GM18873 (cell line): Measurements from ENCODE around the gene SDK2.

Experiments
- ATAC-seq: cut with Tn5 transposase; IDR thresholded peaks from one replicate; pipeline ENCODE4 v1.9.1; 2021; ENCODE audit warnings: mild to moderate bottlenecking, moderate library complexity, moderate number of reproducible peaks; ENCODE audit not compliant: unreplicated experiment, low FRiP score

The SDK2 gene

DNA sequence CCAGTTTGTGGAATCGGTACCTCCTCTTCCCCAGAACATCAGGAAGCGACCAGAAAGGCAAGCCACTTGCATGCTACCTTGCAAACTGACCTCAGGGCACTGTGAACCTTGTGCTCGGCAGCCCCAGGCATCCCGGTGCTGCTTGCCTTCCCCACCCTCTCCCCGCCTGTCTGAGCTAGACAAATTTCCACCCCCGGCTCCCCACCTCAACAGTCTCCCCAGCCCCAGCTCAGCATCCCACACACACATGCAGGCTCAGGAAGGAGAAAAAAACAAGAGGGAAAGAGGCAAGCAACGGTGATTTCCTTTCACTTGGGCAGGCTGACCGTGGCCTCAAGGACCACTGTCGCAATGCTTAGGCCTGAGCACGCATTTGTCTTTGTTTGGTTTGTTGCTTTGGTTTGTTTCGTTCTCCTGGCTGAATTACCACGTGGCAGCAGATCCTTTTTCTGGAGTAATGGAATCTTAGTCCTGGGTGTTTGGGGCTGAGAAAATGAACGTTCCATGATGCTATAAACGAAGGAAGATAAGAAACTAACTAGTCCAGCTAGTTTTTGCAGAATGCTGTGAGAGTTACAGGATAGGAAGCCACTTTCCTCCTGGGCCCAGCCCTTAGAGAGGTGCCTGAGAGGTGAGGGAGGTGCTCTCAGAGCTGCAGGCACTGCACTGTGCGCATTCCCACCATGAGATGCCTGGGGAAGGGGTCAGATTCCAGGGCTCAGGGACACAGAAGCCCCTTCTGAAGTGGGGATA lies 27.9 kb downstream of the SDK2 start:
- no peak for ATAC-seq

DNA sequence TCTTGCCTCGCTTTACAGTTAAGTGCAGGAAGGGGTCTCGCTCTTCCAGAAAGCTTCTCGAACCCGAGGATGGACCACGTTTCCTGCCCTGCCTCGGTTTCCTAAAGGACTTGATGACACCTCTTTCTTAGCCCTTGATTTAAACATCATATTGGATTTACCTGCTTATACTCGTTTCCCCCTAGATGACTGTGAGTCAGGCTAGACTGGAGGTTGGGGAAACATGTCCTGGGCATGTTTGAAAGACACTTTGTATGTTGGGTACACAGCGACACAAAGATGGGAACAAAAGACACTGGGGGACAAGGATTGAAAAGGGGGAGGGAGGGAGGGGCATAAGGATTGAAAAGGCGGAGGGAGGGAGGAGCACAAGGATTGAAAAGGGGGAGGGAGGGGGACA lies 30.0 kb downstream of the SDK2 start:
- ATAC-seq: no peak

DNA sequence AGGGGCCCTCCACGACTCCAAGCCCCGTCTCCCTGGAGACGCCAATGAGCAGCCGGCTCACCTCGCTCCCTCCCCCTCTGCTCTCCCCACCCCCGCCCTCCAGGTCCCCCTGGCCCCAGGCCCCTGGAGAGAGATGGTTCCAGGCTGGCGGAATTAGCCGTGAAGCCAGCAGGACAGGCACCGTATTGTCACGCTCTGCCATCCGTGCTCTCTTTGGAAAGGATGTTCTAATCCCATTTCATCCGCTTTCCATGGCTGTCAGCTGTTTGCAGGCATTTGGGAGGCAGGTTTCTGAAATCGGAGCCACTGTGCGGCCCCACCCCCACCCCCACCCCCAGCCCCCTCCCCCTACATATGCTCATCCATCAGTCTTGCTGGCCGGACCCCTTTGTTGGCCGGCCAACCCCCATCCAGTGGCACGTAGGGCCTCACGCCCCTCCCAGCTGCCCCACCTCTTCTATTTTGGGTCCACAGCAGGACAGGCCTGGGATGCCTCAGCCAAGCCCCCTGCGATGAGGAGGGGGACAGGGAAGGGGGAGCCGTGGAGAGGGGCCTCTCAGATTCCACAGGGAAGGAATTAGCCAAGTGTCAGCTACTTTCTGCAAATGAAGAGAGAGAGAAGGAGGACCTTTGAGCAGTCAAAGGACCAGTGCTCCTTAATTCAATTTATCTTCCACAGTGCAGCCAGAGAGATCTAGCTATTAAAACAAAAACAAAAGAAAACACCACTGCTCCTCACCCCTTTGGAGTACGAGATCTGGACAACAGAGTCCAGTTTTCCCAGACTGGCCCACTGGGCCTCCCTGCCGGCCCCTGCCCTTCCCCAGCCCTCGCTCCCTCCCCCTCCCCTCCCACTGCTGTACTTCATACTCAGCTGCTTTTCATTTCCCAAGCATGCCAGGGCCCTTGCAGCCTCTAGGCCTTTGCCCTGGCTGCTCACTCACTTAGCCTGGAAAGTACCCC lies 30.7 kb downstream of the SDK2 start:
- no peak for ATAC-seq

DNA sequence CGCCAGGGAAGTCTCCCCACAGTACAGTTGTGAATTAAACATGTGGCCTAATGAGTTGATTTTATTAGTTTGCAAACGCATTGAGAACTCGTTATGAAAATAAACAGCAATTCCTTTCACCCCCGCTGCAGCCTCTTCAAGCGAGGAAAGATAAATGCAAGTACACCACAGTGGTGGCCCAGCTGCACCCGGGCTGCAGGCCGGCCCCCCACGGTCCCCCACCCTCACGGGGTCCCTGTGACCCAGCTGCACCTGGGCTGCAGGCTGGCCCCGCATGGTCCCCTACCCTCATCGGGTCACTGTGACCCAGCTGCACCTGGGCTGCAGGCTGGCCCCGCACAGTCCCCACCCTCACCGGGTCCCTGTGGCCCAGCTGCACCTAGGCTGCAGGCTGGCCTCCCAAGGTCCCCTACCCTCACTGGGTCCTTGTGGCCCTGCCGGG lies 32.2 kb downstream of the SDK2 start:
- ATAC-seq: no peak

DNA sequence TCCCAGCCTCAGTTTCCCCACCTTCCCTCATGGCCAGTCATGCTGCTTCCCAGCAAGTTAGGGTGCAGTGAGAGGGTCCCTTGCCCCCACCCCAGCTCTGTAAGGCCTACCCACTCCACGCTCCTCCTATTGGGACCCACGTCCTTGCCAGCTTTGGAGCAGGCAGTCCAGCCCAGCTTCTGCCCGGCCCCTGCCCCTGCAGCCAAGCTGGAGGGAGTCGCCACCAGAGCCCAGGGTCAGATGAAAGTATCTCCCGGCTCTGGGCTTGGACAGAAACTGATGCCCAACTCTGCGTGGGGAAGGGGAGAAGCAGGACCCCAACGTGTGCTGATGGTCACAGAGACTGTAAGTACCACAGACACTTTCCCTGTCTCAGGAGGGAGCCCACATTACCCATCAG lies 32.6 kb downstream of the SDK2 start:
- no peak for ATAC-seq

DNA sequence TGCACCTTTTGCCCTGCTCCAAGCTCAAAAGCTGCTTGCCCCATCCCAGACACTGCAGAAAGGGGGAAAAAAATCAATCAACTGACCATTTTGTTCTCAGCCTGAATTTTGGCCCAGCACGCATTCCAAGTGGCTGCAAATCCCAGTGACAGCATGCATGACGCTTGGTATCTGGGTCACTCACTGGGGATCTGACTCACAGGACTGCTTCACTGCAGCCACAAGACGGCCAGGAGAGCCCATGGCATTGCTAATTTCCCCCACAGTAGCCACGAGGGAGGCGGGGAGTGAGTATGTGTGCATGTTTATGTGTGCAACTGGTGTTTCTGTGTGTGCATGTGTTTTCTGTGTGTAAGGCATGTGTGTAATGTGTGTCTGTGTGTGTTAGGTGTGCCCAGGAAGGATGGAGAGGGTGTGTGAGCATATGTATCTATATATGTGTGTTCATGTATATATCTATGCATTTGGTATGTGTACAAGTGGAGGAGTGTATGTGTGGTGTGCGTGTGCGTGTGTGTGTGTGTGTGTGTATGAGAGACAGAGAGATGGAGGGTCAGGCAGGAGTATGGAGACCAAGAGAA lies 33.8 kb downstream of the SDK2 start:
- no peak for ATAC-seq

DNA sequence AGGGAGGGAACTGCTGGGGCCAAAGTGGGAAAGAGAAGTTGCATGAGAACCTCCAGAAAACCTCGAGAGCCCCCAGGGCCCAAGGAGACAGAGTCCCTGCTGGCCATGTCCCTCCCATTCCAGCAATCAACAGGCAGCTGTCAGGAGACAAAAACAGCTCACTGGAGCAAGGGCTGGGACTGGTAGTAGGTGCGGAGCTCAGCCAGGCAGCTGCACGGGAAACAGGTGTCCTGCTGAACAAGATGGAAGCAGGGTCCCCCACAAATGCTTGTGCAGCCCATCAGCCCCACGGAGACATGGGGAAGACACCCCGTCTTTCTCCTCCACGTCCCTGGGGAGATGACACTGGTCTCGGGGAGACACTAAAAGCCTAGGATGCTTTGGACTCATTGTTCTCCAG lies 34.5 kb downstream of the SDK2 start:
- no peak for ATAC-seq

DNA sequence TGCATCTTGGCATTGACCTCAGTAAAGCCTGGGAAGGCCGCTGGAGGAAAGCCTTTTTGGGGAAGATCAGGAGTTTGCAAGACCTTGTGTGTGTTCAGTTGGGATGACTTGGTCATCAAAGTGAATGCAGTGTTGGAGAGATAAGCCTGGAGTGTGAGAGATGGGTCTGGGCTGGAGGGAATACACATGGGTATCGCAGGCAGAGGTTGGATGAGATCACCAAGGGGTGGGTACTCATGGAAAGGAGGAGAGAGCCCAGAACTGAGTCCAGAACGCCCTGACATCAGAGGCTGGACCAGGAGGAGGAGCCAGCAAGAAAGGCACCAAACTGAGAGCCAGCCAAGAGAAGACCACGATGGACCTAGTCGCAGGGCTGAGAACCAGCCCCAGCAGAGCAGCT lies 35.2 kb downstream of the SDK2 start:
- no peak for ATAC-seq

DNA sequence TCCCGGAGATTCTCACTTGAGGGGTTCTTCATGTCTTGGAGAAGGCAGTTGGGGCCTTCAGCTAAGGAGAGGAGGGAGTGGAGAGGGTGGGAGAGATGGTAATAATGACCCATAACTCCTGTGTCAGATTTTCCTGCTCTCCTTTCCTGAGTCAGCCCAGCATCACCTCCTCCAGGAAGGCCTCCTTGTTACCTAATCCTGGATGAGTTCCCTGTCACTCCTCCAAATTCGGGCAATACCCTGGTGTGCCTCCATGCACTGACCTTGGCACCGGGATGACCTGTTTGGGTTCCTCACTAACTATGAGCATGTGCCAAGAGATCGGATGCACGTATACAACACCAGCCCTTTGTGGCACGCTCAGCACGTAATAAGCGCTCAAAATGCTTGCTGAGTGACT lies 38.8 kb downstream of the SDK2 start:
- no peak for ATAC-seq

DNA sequence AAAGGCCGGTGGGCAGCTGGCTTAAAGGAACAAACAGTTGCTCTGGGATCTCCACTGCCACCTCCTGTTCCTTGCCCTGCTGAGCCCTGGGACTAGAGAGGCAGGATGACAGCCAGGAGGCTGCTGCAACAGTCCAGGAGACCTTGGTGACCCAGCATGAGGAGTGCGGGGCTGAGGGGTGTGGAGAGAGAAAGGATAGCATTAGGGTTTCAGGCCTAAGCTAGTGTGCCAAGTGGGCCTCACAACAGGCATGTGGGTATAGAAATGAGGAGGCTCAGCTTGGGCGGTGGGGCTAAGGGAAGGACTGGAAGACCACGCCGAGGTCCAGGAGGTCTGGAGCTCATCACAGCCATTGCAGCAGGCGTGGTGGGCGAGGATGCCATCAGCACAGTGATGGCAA lies 39.8 kb downstream of the SDK2 start:
- ATAC-seq: no peak

DNA sequence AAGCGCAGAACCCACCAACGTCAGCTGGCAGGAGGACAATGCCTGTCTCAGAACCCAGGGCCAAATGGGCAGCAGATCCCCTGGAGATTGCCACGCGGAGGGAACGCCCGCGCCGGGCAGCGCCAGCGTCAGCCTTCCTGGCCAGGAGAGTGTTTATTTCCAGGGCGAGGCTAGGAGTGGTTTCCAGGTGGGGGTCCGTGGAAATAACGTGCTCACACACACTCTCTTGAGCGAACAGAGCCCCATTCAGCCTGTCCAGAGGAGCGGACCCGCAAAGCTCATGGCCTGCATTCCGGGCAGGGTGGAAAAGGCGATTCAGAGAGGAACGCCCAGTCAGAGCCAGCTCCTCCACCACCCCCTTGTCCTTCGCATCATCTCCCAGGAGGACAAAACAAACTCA lies 40.3 kb downstream of the SDK2 start:
- no peak for ATAC-seq

DNA sequence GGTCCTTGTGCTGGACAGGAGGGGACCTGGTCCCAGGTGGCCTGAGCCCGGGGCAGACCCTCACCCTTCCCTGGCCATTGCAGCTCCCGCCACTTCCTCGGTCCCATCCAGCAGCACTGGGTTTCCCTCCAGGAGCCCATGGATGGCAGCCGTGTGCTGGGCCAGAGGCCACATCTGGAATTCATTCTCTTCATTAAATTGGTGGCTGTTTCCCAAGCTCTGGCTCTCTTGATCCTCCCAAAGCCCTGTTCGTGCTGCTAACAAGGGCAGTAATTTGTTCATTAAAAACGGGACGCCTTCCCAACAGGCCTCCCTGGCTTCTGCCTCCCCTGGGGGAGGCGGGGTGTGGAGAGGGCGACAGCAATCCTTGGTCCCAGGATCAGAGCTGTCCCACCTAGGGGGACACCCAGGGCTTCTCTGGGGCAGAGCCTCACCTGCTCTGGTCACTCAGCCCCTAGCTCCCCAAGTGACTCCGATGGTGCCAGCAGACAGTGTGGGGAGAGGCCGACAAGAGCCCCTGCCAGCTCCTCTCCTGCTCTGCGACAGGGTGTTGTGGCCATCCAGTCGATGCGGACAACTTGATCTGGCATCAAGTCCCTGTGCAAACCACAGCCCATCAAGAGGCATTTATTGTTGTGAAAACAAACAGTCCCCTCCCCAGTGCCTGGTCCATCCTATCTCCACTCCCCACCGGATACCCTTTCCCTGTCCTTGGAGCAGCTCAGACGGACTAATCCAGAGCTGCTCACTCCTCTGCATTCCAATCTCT lies 44.0 kb downstream of the SDK2 start:
- no peak for ATAC-seq

DNA sequence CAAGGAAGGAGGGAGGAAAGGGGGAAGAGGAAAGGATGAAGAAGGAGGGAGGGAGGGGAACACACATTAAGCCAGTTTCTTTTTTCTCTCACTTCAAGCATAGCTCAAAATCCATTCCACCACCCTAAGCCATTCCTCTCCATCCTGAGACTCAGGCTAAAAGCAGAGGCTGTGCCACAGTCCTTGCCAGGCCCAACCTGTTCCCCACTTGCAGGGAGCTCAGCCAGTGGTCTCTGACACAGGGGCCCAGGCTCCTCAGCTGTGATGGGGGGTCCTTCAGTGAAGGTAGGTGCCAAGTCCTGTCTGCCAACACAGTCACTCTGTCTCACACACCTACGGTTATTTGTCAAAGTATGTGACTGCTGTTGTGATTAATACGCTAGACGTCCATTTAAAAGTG lies 44.6 kb downstream of the SDK2 start:
- ATAC-seq: no peak

DNA sequence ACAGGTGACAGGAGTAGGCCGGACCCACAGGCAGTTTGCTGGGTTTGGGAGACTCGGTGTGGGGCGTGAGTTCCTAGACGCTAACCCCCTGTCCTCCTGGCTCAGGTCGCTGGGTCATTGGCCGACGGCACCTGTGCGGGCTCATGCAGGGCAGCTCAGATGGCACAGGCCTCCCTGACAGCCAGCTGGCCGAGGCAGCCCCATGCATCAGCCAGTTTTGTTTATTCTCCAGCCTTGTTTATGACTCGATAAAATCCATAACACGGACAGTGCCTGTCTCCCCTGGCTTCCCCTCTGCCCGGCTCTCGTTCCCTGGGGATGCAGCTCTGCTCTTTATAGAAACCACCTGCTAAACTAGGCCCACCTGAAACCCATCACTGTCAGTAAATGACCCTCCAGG lies 46.0 kb downstream of the SDK2 start:
- ATAC-seq: no peak

DNA sequence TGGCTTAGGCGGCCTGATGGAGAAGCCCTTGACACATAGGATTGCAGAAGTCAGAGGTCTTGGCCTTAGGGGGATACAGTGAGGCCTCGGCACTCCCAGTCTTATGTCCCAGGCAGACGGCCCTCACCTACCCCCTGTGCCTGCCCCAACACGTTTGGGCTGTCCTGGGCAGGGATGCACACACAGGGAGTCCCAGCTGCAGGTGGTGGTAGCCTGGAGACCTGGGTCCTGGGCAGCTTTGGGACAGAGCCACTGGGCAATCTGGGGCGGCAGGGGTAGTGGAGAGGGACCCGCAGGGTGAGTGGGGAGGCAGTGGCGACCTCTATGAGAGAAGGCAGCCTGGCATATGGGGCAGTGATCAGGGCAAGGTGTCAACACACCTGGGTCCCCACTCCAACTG lies 48.3 kb downstream of the SDK2 start:
- no peak for ATAC-seq

DNA sequence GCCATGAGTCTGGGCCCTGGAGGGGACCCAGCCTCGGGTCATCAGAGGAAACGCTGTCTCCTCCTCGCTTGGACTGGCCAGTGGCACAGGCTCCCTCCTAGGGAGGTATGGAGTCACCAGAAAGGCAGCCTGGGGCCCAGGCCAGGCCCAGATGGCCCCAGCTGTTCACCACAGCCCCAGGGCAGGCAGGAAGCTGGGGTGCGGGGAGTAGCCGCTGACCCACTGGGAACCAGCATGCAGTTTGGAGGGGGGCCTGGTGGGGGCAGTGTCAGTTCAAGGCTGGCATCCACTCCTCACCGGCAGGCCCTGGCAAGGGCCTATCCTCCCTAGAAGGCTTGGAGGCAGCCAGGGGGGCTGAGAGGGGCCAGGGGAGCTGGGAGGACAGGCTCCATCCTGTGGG lies 48.8 kb downstream of the SDK2 start:
- no peak for ATAC-seq

DNA sequence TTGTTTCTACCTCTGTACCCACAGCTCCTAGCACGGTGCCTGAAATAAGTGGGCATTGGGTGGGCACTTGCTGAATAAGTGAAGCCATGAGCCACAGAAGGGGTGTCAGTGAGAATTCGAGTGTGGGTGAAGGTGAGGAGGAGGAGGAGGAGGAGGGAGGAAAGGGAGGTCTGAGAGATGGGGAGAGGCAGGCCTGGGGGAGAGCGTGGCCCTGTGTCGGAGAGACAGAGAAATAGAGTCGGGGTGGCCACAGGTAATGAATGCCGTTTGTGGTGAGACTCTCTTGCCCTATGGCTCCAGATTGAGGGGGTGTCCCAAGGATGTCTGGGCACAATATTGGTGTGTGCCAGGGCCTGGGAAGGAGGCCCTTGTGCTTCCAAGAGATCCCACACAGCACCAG lies 49.2 kb downstream of the SDK2 start:
- ATAC-seq: no peak

DNA sequence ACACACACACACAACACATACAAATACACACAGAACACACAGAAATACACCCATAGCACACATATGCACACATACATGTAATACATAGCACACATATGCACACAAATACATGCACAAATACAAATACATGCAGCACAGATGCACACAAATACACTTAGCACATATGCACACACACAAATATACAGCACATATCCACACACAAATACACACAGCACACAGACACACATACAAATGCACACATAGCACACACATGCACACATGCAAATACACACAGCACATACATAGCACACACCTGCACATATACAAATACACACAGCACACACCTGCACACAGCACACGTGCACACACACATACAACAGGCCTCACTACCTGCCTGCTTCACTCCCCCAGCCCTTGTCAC lies 49.6 kb downstream of the SDK2 start:
- ATAC-seq: no peak

DNA sequence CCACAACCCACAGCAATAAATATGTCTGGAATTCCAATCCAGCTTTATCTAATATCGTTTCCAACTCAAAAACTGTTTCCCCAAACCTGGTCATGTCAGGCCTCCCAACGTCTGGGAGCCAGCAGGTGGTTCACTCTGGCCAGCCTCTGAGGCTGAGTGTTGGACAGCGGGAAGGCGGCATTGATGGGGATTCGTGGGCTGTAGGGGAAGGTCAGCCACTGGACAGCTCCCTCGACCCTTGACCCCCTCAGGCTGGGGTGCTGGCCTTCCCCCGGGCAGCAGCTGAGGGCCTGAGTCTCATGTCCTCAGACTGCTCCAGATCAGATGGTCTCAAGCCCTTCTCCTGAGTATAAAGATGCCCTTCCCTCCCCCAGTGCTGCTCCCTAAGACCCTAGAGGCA lies 50.2 kb downstream of the SDK2 start:
- no peak for ATAC-seq

DNA sequence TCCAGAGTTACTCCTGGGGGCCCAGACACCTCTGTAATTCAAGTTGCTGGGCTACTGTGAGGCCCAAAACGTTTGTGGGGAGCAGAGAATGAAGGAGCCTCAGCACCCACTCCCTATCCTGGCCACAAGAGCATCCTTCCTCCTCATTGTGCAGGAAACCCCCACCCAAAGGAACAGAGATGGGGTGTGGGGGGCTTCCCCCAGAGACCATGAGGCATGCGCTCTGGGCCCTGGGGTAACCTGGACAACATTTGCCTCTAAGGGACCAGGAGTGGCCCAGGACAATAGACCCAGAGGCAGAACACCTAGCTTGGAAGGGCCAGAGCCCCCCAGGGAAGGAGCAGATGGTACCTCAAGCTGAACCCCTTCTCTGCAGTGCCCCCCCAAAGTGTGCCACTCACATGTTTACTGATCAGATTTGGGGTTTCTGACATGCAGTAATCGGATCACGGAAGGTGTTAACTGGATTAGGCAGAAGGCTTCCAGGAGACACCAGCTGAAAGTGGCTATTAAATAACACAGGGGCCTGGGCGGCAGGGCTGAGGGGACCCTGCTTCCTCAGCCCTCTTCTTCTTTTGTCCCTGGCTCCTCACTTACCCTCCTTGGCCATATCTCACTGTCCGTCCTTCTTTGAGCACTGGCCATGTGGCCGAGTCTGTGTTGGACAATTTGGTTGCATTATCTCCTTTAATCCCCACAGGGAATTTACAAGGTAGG lies 50.8 kb downstream of the SDK2 start:
- ATAC-seq: no peak
